Activated gamma-delta T cell treated with Interleukin-2 at 50 U/mL for 16 hours (primary cell): ENCODE results near the gene PRM2.
A peak's percentile ranks its signal among the peaks of the same experiment; 100 is the strongest.
"Not testable (repeated sequence)": the region's sequence is repeated elsewhere in the genome, so short reads cannot be mapped to it uniquely, and the experiment has no call there.

Experiments used
- DNase-seq: peaks from one replicate; pipeline ENCODE4 v3.0.0-alpha.2; 2020

The PRM2 gene

GRCh38 chr16:11306997-11307638, 30.8 kb upstream of the PRM2 start:
- DNase-seq, result no peak

GRCh38 chr16:11306381-11306780, 30.1 kb upstream of the PRM2 start:
- no peak for DNase-seq

GRCh38 chr16:11303405-11304138, 27.3 kb upstream of the PRM2 start:
- no peak for DNase-seq

- no peak for DNase-seq
Observed at GRCh38 chr16:11302977-11303376, 26.7 kb upstream of the PRM2 start.

GRCh38 chr16:11301645-11302501, 25.6 kb upstream of the PRM2 start:
- DNase-seq, result no peak

GRCh38 chr16:11300560-11300892, 24.2 kb upstream of the PRM2 start:
- DNase-seq, result no peak

- no peak for DNase-seq
Observed at GRCh38 chr16:11299865-11300559, 23.7 kb upstream of the PRM2 start.

- DNase-seq, result not testable (repeated sequence)
Observed at GRCh38 chr16:11298950-11299547, 22.8 kb upstream of the PRM2 start.

- DNase-seq, result no peak
Observed at GRCh38 chr16:11298143-11298900, 22.0 kb upstream of the PRM2 start.

- DNase-seq, result peak; percentile 65
Observed at GRCh38 chr16:11297492-11298142, 21.3 kb upstream of the PRM2 start.

- DNase-seq, result no peak
Observed at GRCh38 chr16:11296706-11297491, 20.6 kb upstream of the PRM2 start.

GRCh38 chr16:11296351-11296705, 20.0 kb upstream of the PRM2 start:
- DNase-seq, result no peak

GRCh38 chr16:11295672-11296071, 19.4 kb upstream of the PRM2 start:
- no peak for DNase-seq

- no peak for DNase-seq
Observed at GRCh38 chr16:11292076-11292748, 15.9 kb upstream of the PRM2 start.

- DNase-seq, result no peak
Observed at GRCh38 chr16:11291091-11291703, 14.9 kb upstream of the PRM2 start.

- DNase-seq, result no peak
Observed at GRCh38 chr16:11290102-11290893, 14.0 kb upstream of the PRM2 start.

- not testable (repeated sequence) for DNase-seq
Observed at GRCh38 chr16:11289696-11290095, 13.4 kb upstream of the PRM2 start.

- no peak for DNase-seq
Observed at GRCh38 chr16:11289202-11289601, 12.9 kb upstream of the PRM2 start.

GRCh38 chr16:11285842-11286241, 9.6 kb upstream of the PRM2 start:
- DNase-seq, result no peak
